Inflammatory macrophage treated with lipopolysaccharide for 1 hour (primary cell): ENCODE results near the gene LILRB1.
"Not testable (repeated sequence)": the region's sequence is repeated elsewhere in the genome, so short reads cannot be mapped to it uniquely, and the experiment has no call there.

Experiments
- DNase-seq, 2 donors: peaks; one replicate each; pipeline ENCODE4 v3.0.0-alpha.2; 2020 to 2022

Gene LILRB1

DNA sequence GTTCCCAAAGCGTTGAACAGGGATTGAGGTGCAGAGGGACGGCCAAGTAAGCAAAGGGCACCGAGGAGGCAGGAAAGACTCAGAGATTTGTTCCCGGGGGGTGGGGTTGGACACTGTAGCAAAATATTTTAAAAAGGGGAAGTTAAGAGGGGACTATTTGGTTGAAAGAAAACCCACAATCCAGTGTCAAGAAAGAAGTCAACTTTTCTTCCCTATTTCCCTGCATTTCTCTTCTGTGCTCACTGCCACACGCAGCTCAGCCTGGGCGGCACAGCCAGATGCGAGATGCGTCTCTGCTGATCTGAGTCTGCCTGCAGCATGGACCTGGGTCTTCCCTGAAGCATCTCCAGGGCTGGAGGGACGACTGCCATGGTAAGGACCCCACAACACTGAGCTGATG is at the start of gene LILRB1:
Gene LILRB1 (plus strand): TSS at position 223 of the 400 bp plus-strand sequence. CDS start 590 bp downstream, outside the sequence.
- DNase-seq = peak; percentile 60

DNA sequence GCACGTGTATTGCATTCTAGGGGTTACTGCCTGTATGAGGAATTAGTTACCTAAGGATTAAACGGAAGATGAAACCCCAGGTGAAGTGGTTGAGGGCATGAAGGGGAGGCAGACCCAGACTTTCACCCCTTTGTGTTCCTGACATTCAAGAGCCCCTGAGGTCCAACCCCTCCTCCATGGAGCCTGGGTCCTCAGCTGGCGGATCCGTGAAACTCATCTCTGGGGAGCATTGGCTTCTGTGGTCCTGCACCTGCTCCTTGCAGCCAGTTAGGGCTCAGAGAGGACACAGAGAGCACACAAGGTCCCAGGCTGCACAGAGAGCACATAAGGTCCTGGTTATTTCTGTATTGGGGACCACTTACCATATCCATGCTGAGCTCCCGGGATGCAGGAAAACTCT is 43.9 kb upstream of the LILRB1 start:
- no peak for DNase-seq

DNA sequence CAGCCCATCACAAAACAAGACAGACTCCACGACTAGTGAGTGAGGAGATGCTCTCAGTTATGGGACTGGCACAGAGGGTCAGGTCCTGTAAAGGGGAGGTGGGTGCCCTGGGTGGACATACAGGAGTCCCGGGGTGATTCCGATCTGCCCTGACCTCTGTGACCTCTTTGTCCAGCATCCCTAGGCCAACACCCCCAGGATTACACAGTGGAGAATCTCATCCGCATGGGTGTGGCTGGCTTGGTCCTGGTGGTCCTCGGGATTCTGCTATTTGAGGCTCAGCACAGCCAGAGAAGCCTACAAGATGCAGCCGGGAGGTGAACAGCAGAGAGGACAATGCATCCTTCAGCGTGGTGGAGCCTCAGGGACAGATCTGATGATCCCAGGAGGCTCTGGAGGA is 43.3 kb upstream of the LILRB1 start:
- DNase-seq = no peak

GRCh38 chr19:54593445-54593844 is 36.8 kb upstream of the LILRB1 start, which contains the start of gene LILRA1:
Gene LILRA1, plus strand, starts transcription at chr19:54593632. Its CDS starts 613 bp downstream, at chr19:54594245.
- DNase-seq = peak; percentile 77 to 78

DNA sequence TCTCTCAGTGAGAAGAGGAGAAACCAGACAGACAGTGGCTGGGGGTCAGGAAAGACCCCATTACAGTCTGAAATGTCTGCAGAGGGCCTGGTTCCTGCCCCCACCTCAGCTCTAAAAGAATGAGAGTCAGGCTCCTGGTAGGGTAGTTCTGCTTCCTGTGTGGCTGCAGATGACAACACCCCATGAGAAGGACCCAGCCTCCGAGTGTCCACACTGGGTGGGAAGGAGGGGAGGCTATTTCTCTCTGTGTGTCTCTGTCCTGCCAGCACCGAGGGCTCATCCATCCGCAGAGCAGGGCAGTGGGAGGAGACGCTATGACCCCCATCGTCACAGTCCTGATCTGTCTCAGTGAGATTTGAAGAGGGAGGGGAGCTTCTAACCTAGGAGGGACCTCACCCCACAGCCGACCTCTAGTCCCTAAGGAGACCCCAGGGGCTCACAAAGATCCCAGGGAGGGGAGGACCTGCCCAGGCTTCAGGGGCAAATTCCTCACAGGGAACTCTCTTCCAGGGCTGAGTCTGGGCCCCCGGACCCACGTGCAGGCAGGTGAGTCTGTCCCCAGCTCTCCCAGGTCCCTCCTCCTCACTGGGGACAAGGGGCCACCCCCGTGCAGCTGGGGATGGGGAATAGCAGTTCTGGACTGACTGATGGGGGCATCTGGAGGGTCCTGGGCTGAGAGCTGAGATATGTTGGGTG is 36.2 kb upstream of the LILRB1 start:
- peak; percentile 45 for DNase-seq

DNA sequence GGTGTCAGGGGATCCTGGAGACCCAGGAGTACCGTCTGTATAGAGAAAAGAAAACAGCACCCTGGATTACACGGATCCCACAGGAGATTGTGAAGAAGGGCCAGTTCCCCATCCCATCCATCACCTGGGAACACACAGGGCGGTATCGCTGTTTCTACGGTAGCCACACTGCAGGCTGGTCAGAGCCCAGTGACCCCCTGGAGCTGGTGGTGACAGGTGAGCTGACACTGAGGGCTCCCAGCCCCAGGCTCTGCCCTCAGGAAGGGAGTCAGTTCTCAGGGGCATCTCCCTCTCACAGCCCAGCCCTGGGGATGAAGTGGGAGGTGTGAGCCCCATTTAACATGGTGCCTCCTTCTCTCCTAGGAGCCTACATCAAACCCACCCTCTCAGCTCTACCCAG is 35.5 kb upstream of the LILRB1 start:
- no peak for DNase-seq

- DNase-seq = not testable (repeated sequence)
Observed at GRCh38 chr19:54595680-54596436, 34.4 kb upstream of the LILRB1 start.

- peak; percentile 38 to 50 for DNase-seq
Observed at GRCh38 chr19:54600212-54600611, 30.1 kb upstream of the LILRB1 start.

GRCh38 chr19:54606230-54606629 is 24.1 kb upstream of the LILRB1 start:
- DNase-seq = peak; percentile 74 to 75

- DNase-seq = peak; percentile 89 to 98
Observed at GRCh38 chr19:54606891-54607784, 23.1 kb upstream of the LILRB1 start.

GRCh38 chr19:54607785-54608150 is 22.5 kb upstream of the LILRB1 start:
- DNase-seq = no peak

GRCh38 chr19:54608205-54608604 is 22.1 kb upstream of the LILRB1 start:
- no peak for DNase-seq

GRCh38 chr19:54608792-54609191 is 21.5 kb upstream of the LILRB1 start:
- peak; percentile 71 to 72 for DNase-seq

DNA sequence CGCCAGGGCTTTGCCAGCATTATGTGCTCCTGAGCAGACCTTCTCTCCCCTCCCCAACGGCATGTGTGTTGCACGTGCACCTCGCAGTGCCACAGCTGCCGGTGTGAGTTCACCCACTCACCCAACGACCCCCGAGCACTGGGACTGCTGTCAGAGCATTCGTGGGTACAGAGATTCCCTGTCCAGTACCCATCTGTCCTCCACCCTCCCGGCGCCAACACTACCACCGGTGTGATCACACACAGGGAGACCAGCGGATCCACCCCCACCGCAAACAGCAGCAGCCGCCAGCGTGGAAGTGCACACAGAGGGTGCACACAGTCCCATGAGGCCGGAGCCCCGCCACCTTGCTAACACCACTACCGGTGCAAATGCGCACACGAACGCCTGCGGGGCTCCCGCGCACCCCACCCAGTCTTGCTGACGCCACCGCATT is 20.9 kb upstream of the LILRB1 start:
- DNase-seq = no peak

- peak; percentile 67 to 75 for DNase-seq
Observed at GRCh38 chr19:54612428-54612827, 17.9 kb upstream of the LILRB1 start.

DNA sequence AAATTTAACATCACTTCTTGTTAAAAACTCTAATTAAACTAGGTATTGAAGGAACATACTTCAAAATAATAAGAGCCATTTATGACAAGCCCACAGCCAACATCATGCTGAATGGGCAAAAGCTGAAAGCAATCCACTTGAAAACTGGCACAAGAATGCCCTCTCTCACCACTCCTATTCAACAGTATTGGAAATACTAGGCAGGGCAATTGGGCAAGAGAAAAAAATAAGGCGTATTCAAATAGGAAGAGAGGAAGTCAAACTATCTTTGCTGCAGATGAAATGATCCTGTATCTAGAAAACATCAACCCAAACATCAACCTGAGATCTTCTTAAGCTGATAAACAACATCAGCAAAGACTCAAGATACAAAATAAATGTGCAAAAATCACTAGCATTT is 15.6 kb upstream of the LILRB1 start:
- peak; percentile 53 to 63 for DNase-seq

DNA sequence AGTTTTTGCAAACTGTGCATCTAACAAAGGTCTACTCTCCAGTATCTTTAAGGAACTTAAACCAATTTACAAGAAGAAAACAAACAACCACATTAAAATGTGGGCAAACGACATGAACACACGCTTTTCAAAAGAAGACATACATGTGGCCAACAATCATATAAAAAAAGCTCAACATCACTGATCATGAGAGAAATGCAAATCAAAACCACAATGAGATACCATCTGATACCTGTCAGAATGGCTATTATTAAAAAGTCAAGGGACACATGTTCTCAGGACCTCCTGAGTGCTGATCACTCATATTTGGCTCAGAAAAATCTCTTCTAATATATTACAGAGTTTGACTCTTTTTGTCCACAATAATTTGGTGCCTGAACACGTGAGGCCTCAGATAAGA is 14.2 kb upstream of the LILRB1 start:
- no peak for DNase-seq

- DNase-seq = peak in 1 of 2 donors; percentile 48
Observed at GRCh38 chr19:54616821-54617560, 13.3 kb upstream of the LILRB1 start.

GRCh38 chr19:54620464-54620863 is 9.8 kb upstream of the LILRB1 start:
- DNase-seq = no peak

DNA sequence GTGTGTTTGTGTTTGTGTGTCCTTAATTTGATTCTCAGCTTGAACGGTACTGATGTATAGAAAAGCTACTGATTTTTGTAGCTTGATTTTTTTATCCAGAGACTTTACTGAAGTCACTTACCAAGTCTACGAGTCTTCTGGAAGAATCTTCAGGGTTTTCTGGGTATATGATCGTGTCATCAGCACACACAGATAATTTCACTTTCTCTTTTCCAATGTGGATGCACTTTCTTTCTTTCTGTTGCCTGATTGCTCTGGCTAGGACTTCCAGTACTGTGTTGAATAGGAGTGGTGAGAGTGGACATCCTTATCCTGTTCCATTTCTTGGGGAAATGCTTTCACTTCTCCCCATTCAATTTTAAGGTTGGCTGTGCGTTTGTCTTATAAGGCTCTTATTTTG is 7.9 kb upstream of the LILRB1 start:
- DNase-seq = peak in 1 of 2 donors; percentile 9

GRCh38 chr19:54624234-54624633 is 6.0 kb upstream of the LILRB1 start:
- not testable (repeated sequence) for DNase-seq
